ENCODE results near the gene DDX27.
A peak's percentile ranks its signal among the peaks of the same experiment; 100 is the strongest.

The DDX27 gene

DNA sequence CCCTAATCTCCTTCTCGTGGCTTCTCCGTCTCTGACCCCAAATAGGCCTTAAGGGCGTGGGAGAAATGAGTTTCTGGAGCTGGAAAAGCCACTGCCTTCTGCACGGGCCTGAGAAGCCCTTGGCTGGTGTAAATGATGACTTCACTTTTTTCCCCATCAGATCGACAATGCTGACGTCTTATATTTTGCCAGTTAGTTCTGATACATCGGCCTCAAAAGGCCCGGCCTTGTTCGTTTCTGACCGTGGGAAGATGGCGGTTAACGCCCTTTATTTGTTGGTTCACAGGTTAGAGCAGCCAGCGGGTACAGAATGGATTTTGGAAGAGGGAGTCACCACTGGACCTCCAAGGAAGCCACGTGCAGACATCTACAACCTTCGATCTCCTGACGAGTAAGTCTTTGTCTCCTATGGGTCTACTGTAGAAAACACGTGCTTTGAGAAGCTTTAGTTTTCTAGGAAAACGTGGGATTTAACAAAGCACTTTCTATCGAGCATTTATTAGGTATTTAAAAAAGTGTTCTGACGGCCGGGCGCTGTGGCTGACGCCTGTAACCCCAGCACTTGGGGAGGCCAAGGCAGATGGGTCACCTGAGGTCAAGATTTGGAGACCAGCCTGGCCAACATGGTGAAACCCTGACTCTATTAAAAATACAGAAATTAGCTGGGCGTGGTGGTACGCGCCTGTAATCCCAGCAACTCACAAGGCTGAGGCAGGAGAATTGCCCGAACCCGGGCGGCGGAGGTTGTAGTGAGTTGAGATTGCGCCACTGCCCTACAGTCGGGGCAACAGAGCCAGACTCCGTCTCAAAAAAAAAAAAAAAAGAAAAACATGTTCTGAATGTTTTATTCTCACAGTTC, 59.8 kb downstream of the DDX27 start:
- DNase-seq, result peak; percentile 78

DNA sequence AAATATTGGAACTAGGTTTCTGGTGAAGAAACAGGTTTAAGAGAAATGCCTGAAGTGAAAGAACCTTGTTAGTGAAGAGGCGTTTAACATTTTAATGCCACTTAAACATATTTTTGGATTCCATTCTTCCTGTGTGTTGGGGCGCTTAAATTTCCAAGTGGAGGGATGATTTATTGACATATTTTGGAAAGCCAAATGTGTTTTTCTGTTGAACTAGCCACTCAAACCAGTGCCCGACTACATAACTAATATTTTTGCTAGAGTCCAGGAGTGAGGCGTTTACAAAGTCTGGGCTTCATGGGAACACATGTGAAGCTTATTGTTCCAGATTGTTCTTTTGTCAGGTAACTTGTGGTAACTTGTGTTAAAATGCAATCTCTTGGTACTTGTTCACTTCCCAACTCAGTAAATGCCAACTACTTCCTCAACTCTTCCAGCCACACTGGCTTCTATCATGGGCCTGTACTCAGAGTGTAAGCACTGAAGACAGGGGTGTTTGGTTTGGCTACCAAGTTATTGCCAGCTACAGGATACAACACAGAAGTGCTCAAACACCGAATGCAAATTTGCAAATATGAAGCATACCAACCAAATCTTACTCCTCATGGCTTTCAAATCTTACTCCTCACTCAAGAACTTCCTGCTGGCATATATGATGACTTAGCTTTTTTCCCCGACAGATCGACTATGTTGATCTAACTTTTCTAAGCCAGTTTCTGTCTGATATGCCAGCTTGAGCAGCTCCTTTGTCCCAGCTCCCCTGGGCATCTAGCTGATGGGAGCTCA, 60.7 kb downstream of the DDX27 start:
- no peak for DNase-seq

DNA sequence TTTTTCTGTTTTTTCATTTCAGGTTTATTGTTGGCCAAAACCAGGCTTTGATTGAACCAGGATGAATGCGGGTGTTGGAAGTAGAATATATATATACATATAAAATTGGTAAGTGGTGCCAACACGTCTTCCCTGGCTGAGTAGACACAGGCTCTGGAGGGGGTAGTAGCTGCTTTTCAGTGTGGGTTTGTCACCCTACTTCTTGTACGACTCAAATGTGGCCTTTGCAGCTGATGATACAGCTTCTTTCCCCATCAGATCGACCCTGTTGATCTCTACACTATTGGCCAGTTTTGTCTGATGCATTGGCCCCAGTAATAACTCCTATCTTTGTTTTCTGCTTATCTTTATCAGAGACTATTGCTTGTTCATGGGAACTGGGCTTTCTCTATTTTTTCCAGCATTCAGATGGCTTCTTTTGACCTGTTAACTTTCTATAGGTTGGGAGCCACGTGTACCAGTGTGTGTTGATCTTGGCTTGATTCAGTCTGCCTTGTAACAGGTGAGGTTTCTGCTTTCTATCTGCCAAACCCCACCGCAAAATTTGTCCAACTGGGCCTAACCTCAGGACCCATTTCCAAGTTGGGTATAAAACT, 61.3 kb downstream of the DDX27 start:
- DNase-seq, result no peak

DNA sequence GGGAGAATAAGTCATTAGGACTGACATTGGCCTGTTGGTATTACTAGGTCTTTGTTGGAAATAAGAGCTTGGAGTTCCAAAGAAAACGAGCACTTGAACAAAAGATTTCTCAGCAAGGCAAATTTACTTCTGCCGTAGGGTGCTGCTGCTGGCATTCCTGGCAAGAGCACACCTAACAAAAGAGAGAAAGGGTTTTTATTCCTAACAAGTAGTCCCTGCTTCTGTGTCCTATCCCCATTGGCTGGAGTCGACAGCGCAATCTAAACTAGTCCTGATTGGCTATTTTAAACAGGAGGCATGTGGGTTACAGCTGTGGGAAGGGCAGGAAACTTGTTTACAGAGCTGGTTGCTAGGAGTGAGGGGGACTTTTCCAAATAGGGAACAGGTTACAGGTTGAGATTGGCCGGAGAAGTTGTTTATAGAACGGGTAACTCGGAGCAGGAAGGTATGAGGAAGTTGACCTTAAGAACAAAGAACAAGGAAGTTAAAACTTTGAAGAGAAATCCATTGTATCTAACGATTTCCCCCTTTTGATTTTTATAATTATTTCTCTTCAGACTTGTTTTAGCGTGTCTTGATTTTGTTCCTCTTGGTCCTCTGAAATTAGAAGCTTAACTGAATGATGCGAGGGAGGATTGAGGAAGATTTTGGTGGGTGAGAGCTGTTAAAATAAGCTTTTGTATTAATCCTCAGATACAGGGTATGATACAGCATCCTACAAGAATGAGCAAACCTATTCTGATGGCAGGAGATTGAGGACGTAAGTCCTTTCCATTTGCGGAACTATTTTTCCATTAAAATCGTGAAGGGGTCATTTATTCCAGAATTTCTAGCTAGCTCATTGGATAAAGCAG, 62.1 kb downstream of the DDX27 start:
- no peak for DNase-seq

DNA sequence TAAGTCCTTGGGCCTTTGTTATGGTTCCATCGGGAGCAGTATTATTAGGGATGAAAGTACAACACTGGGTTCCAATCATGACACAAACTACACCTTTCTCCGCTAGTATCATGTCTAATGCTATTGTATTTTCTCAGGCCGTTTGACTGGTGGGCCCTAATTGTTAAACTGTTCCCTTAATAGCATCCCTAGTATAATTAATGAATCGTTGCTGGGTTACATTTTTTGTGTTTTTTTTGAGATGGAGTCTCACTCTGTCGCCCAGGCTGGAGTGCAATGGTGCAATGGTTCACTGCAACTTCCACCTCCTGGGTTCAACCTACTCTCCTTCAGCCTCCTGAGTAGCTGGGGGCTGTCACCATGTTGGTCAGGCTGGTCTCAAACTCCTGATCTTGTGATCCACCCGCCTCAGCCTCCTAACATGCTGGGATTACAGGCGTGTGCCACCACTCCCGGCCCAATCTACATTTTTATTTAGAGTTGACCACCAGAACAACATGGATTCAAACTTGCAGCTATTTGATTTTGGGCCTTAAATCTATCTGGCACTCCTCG, 62.8 kb downstream of the DDX27 start:
- DNase-seq, result no peak

DNA sequence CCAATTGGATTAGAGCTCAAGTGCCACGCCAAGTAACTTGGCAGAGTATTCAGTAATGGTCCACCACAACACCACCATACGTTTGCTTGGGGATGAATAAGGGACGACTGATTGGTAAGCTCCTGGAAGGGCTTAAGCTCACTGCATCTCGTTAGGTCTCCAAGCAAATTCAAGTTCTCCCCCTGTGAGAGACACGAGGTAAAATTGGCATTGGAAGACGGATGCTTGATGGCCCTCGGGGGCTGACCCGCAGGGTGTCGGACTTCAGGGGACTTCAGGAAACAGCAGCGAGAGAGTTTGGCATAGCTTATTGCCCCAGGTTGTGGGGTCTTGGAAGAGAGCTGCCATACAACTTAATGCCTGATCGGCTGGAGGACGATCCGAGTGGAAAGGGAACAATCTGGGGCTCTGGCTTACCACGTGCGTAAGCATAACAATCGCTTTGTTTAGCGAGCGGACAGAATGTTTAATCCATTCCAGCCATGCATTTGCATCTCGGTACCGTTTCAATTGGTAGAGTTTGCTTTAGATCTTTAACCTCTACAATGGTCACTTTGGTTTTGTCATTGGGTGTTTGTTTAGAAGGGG, 63.5 kb downstream of the DDX27 start:
- DNase-seq, result no peak

DNA sequence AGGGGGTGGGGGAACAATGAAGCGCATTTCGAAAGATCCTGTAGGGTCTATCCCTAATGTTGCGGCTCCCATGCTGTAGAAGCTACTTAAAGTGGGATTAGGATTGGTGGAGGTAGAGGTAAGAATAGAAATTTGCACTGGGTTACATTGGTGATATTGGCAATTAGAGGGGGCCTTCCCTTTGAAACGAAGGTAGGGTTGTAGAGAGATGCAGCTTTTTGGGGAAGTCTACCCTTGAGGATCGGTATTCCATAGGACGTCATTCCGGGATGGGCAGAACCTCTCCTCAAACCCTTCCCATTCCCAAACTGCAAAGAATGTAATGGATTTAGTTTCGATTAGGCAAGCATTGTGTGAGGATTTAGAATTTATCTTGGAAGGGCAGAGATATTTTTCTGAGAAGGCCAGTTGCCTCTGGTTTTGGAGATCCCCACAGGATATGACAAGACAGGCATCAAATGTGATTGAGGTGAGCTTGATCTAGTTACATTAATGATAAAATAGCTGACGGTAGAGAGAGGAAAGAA, 64.0 kb downstream of the DDX27 start:
- DNase-seq, result no peak

DNA sequence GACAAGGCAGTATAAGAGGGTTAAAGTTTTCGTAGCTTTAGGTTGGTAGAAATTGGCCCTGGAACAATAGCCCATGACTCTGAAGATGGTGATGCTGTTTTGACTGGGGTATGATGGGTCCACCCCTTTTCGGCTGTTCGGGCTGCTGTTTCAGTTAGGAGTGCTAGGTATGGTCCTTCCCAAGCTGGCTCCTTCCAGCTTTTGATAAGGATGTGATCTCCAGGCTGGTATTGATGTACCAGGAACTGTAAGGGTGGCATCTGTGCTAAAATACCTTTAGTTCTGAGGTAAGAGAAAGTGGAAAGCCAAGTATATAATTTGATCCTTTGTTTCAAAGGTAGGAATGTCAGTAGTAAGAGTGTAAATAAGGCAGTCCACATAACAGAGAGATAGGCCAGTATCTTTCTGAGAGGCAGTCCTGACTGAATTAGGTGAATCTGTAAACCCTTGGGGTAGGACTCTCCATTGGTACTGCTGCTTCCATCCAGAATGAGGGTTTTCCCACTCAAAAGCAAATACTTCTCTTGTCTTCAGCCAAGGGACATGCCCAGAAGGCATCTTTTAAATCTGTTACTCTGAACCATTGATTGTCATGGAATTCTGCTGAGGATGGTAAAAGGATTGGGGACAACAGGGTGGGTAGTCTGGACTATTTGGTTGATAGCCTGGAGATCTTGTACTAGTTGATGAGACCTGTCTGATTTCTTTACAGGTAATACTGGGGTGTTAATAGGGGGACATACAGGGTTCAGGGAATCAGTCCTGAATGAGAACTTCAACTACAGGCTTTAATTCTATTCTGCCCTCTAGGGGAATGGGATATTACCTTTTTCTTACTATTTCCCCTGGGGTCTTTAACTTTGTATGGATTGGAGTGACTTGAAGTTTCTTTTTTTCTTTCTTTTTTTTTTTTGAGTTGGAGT, 64.7 kb downstream of the DDX27 start:
- no peak for DNase-seq

DNA sequence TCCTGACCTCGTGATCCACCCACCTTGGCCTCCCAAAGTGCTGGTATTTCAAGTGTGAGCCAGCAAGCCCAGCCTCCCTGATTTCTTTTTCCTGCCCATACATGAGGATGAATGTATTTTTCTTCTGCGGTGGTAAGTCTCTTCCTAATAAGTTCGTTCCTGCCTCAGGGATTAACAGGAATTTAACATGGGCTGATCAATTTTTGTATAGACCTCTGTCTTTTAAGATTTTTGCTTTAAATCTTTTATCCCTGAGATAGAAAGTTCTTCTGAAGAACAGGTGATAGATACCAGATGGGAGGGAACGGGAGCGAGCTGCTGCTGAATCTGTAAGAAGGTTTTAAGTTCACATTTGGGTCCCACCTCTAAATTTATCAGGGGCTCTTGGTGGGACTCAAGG, 65.6 kb downstream of the DDX27 start:
- no peak for DNase-seq

DNA sequence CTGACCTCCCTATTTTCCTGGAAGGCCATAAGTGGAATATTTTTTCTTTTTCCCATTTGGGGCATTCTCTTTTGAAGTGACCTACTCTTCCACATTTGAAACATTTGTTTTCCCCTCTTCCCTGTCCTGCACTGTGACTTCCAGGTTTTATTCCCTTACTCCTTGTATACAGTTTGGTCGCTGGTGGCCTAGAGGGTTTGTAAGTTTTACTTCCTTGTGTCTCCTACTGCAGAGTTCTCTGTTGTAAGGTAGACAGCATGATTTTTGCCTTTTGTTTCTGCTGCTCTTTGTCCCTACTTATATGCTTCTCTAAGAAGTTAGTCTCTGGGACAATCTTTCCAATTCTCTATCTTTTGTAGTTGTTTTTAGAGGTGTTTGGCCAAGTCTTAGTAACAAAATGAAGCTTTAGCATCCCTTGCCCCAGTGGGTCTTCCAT, 66.0 kb downstream of the DDX27 start:
- DNase-seq, result no peak

DNA sequence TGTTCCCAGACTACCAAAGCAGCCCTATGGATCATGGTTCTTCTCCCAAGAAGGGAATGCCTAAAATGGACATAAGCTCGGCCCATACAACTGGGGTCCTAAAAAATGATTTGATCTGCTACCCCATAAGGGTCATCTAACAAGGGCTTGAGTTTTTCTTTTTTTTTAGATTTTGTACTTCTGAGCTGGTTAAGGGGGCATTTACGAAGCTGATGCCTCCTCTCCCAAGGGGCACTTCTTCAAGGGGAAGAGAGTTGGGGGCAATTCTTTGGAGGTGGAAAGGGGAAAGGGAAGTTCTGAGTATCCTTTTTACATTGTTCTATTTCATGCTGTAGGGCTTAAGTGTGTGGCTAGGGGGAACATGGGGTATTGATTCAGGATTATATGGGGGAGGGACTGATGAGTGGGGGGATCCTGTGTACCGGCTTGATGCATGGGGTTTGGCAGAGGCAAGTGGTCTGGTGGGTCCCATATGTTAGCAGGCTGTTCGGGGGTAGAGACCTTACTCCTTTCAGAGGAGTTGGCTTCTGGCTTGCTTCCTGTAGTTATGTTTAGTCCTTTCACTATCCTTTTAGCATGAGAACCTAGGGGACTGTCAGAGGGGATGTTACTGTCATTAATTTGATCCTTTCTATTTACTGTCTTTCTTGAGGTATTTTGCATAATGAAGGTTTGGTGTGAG, 66.7 kb downstream of the DDX27 start:
- DNase-seq, result no peak

DNA sequence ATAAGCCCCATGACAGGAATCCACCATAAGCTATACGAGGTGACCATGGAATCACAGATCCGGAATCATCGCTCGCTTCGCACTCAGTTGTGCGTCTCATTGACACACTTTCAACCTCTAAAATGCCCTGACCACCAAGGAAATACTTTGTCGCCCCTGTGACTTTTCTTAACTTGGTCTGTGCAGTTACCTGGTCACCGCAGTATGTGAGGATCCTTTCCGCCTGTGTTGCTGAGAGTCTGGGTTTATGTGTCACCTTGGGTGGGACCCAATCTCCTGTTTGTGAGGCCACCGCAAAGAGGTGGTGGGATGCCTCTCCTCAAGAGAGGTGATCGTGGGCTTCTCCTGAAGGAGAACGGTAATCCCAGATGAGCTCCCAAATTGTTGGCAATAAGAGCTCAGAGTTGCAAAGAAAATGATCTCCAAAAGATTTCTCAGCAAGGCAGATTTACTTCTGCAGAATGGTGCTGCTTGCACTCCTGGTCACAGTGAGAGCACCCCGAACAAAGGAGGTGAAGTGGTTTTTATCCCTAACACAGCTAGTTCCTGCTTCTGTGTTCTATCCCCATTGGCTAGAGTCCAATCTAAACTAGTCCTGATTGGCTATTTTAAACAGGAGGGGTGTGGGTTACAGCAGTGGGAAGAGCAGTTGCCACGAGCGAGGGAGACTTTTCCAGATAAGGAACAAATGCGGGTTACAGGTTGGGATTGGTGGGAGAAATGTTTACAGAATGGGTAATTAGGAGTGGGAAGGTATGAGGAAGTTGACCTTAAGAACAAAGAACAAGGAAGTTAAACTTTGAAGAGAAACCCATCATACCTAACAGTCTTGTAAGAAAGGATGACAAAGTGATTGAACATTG, 67.7 kb downstream of the DDX27 start:
- no peak for DNase-seq

DNA sequence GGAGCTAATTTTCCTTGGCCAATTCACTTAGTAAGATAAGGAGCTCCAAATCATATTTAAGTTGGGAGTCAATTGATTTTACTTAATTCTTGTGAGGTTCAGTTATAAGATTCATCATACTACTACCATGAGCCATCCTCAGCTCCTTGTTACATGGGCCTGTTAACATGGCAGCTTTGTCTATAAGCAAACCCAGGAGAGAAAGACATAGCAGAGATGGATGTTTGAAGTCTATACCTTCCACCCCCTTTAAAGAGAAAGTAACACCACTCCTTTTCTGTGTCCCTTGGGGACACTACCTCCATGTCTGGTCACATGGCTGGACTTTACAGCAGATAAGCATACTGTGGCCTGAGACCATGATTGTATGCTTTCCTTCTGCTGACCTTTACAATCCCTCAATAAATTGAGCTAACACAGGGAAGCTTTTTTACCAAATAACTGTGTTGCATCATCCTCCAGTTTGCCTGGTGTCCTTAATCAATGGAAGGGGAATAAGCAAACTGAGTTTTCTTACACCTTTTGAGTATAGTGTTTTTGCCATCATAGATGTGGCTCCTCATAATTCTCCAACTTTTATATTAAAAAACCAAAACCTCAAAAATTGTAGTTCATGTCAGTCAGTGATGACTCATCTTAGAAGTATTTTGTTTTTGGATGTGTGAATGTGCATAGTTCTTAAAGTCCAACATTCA, 68.5 kb downstream of the DDX27 start:
- no peak for DNase-seq

DNA sequence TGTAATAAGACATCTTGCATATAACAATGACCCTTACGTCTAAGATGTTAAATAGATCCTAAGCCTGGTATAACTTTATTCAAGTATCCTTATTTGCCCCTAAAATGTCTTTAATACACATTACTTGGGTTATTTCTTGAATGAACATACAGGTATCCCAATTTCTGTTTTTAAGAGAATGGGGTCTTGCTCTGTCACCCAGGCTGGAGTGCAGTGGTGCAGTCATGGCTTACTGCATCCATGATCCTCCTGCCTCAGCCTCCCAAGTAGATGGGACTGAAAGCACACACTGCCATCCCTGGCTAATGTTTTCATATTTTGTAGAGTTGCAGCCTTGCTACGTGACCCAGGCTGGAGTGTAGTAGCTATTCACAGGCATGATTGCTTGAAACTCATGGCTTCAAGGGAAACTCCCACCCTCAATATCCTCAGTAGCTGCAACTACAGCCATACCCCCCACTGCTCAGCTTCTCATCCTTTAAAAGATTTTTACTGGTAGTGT, 69.1 kb downstream of the DDX27 start:
- DNase-seq, result no peak

DNA sequence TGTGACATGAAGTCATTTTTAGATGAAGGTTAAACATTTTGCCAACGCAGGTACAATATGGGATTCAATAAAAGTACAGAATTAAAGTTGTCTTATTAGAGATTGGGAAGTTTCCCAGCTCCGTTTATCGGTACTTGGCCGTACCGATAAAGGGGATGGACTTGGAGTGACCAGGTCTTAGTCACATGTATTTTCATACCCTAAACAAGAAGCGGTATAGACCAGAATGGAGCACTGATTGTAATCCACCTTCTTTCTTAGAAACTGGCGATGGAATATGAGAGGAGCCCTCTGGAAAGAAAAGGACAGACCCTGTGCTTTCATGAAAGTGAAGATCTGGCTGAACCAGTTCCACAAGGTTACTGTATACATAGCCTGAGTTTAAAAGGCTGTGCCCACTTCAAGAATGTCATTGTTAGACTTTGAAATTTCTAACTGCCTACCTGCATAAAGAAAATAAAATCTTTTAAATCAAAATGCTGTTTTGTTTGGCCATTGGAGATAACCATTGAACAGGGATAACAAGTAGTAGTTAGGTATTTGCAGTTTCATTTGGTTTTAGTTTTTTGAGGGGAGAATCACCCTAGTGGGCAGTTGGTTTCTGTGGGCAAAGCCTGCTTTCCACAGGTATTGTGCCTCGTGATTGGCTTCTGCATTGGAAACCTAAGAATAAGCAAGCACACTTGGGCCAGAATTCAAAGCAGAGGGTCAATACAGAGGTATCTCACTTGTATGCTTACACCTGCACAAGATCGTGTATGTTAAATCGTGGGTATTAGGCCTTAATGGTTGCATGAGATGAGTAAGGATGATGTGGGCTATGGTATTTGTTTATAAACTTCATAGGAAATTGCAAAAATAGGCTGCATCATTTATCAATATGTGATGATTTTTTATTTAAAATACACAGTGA, 69.8 kb downstream of the DDX27 start:
- no peak for DNase-seq

DNA sequence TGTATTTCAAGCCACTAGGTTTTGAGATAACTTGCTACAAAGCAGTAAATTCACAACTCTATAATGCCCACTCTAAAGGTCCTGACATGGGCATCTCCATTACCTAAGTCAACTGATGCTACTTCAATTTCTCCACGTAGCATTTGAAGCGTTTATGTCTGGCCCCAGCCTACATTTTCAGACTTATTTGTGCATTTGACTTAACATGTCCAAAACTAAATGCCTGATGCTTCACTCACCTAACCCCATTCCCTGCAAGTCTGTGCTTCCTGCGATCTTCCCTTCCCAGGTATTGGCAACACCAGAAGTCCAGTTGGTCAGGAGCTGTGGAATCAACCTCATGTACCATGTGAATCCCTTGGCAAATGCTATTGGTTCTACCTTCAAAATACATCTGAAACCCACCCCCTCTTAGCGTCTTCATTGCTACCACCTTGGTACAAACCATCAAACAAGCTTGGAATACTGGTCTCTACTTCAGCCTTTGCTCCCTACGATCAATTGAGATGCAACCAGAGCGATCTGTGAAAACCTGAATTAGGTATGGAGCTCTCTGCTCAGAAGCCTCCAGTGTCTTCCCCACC, 71.5 kb downstream of the DDX27 start:
- no peak for DNase-seq

DNA sequence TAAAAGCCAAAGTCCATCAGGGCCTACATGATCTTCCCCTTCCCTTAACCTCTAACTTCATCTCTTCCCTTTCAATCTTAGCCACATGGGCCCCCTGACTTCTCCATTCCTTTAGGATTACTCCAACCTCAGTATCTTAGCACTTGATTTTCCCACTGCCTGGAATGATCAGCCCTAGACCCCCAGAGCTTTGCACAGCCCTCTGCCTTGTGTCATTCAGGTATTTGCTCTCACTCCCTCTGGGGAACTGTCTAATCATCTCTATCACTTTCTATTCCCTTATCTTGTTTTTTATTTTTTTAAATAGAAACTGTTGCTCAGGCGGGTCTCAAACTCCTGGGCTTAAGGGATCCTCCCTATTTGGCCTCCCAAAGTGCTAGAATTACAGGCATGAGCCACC, 72.0 kb downstream of the DDX27 start:
- DNase-seq, result no peak

All from activated effector memory CD4-positive, alpha-beta T cell treated with anti-CD3 and anti-CD28 coated beads, Interleukin-2, amount 50 U/mL, for 16 hours (primary cell).